Measurements from ENCODE around the gene CCDC174.

Gene CCDC174

GRCh38 chr3:14622368-14622767 is 29.2 kb upstream of the CCDC174 start:
- Histone ChIP-seq H3K4me3 (ENCODE audit: insufficient read depth, low read length, poor library complexity, severe bottlenecking) (no peak overlapping the region), H3K27me3 (ENCODE audit: low read length) (no peaks in the 10 kb centered on the region), H3F3A (ENCODE audit: insufficient read depth) (no peaks in the 10 kb centered on the region), H3K9ac (ENCODE audit: low read length) (no peak overlapping the region), H3K27ac (ENCODE audit: low read depth, low read length) (no peak overlapping the region), H3K9me3 (ENCODE audit: insufficient read depth, low read length) (no peaks in the 10 kb centered on the region), H3K4me2 (ENCODE audit: low read depth, low read length, poor library complexity, severe bottlenecking) (no peak overlapping the region), H3K79me2 (ENCODE audit: insufficient read depth, low read length) (no peaks in the 10 kb centered on the region), H2AFZ (ENCODE audit: low read depth, low read length, severe bottlenecking) (no peak overlapping the region), H4K20me1 (ENCODE audit: low read depth, low read length) (no peaks in the 10 kb centered on the region), H3K9me2 (replicated peaks; ENCODE audit: insufficient read depth, low read length) (no peaks in the 10 kb centered on the region), H3K36me3 (ENCODE audit: low read length) (no peaks in the 10 kb centered on the region)
- no peak for TF ChIP-seq EZH2phosphoT487 (conservative IDR thresholded peaks at IDR 0.05; ENCODE audit: low read length)
- no peak for TF ChIP-seq CTCF (IDR thresholded peaks at IDR 0.05; ENCODE audit: insufficient read depth, low read length, poor library complexity, severe bottlenecking)

DNA sequence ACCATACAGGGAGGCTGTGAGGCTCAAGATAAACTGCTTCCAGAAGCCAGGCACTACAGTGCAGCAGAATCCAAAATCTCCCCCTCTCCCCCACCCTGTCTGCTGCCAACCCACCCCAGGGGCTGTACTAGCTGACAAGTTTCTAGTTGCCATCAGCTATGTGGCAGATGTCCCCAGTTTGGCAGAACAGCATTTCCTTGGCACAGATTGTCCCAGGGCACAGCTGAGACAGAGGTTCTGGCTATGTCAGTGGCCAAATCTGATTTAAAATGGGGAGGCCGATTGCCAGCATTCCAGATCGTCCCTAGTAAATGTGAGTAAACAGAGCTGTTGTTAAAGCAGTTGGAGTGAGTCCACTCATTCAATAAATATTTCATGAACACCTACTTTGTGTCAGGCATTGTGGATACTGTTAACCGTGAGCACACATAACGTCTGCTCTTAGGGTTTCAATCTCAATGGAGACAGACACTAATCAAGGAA is 28.0 kb upstream of the CCDC174 start:
- Histone ChIP-seq H3K4me2 (ENCODE audit: low read depth, low read length, poor library complexity, severe bottlenecking) (no peak overlapping the region), H3K9me3 (ENCODE audit: insufficient read depth, low read length) (no peaks in the 10 kb centered on the region), H3K9ac (ENCODE audit: low read length) (no peak overlapping the region), H2AFZ (ENCODE audit: low read depth, low read length, severe bottlenecking) (no peak overlapping the region), H3F3A (ENCODE audit: insufficient read depth) (no peaks in the 10 kb centered on the region), H3K36me3 (ENCODE audit: low read length) (no peaks in the 10 kb centered on the region), H4K20me1 (ENCODE audit: low read depth, low read length) (no peaks in the 10 kb centered on the region), H3K9me2 (replicated peaks; ENCODE audit: insufficient read depth, low read length) (no peaks in the 10 kb centered on the region), H3K27ac (ENCODE audit: low read depth, low read length) (no peak overlapping the region), H3K4me3 (ENCODE audit: insufficient read depth, low read length, poor library complexity, severe bottlenecking) (no peak overlapping the region), H3K27me3 (ENCODE audit: low read length) (no peaks in the 10 kb centered on the region), H3K79me2 (ENCODE audit: insufficient read depth, low read length) (no peaks in the 10 kb centered on the region)
- TF ChIP-seq CTCF (IDR thresholded peaks at IDR 0.05; ENCODE audit: insufficient read depth, low read length, poor library complexity, severe bottlenecking) = no peak
- TF ChIP-seq EZH2phosphoT487 (conservative IDR thresholded peaks at IDR 0.05; ENCODE audit: low read length) = no peak

- Histone ChIP-seq H3K27me3 (ENCODE audit: low read length) (no peaks in the 10 kb centered on the region), H3K4me2 (ENCODE audit: low read depth, low read length, poor library complexity, severe bottlenecking) (no peak overlapping the region), H2AFZ (ENCODE audit: low read depth, low read length, severe bottlenecking) (no peak overlapping the region), H3F3A (ENCODE audit: insufficient read depth) (no peaks in the 10 kb centered on the region), H4K20me1 (ENCODE audit: low read depth, low read length) (no peaks in the 10 kb centered on the region), H3K9me3 (ENCODE audit: insufficient read depth, low read length) (no peaks in the 10 kb centered on the region), H3K36me3 (ENCODE audit: low read length) (no peaks in the 10 kb centered on the region), H3K79me2 (ENCODE audit: insufficient read depth, low read length) (no peaks in the 10 kb centered on the region), H3K9me2 (replicated peaks; ENCODE audit: insufficient read depth, low read length) (no peaks in the 10 kb centered on the region), H3K27ac (ENCODE audit: low read depth, low read length) (no peak overlapping the region), H3K4me3 (ENCODE audit: insufficient read depth, low read length, poor library complexity, severe bottlenecking) (no peak overlapping the region), H3K9ac (ENCODE audit: low read length) (no peak overlapping the region)
- no peak for TF ChIP-seq CTCF (IDR thresholded peaks at IDR 0.05; ENCODE audit: insufficient read depth, low read length, poor library complexity, severe bottlenecking)
- no peak for TF ChIP-seq EZH2phosphoT487 (conservative IDR thresholded peaks at IDR 0.05; ENCODE audit: low read length)
These were observed 27.1 kb upstream of the CCDC174 start for GRCh38 chr3:14624498-14624897.
